NCI-H748 (cell line): ENCODE measurements around the gene SLC22A31.
"Not testable (repeated sequence)": the region's sequence is repeated elsewhere in the genome, so short reads cannot be mapped to it uniquely, and the experiment has no call there.

Source experiments
- DNase-seq: peaks from one replicate; lab custom pipeline; 2025; ENCODE audit not compliant: unreplicated experiment; lab: John Stamatoyannopoulos, UW

SLC22A31 gene

GRCh38 chr16:89193576-89194293, 6.6 kb downstream of the SLC22A31 start:
- DNase-seq: peak; percentile 44

GRCh38 chr16:89192956-89193575, 7.3 kb downstream of the SLC22A31 start:
- DNase-seq: peak; percentile 66

- peak; percentile 53 for DNase-seq
Observed at GRCh38 chr16:89192186-89192955, 8.0 kb downstream of the SLC22A31 start.

- DNase-seq: no peak
Observed at GRCh38 chr16:89191901-89192185, 8.5 kb downstream of the SLC22A31 start.

GRCh38 chr16:89191033-89191900, 9.1 kb downstream of the SLC22A31 start:
- DNase-seq: no peak

- no peak for DNase-seq
Observed at GRCh38 chr16:89190150-89190958, 10.0 kb downstream of the SLC22A31 start.

- DNase-seq: no peak
Observed at GRCh38 chr16:89189358-89190025, 10.8 kb downstream of the SLC22A31 start.

GRCh38 chr16:89188471-89189357, 11.6 kb downstream of the SLC22A31 start:
- DNase-seq: not testable (repeated sequence)

- no peak for DNase-seq
Observed at GRCh38 chr16:89187770-89188392, 12.5 kb downstream of the SLC22A31 start.

GRCh38 chr16:89187032-89187769, 13.1 kb downstream of the SLC22A31 start:
- peak; percentile 22 for DNase-seq

GRCh38 chr16:89186593-89187031, 13.7 kb downstream of the SLC22A31 start:
- DNase-seq: not testable (repeated sequence)

GRCh38 chr16:89185887-89186592, 14.3 kb downstream of the SLC22A31 start:
- DNase-seq: not testable (repeated sequence)

- no peak for DNase-seq
Observed at GRCh38 chr16:89184933-89185794, 15.2 kb downstream of the SLC22A31 start.

- no peak for DNase-seq
Observed at GRCh38 chr16:89184677-89184932, 15.7 kb downstream of the SLC22A31 start.

- no peak for DNase-seq
Observed at GRCh38 chr16:89183975-89184676, 16.2 kb downstream of the SLC22A31 start.

- DNase-seq: no peak
Observed at GRCh38 chr16:89183463-89183862, 16.9 kb downstream of the SLC22A31 start.
